HG03439 (cell line): ENCODE data around the gene CPT2.
A peak's percentile ranks its signal among the peaks of the same experiment; 100 is the strongest.

Experiments
- ATAC-seq: cut with Tn5 transposase; IDR thresholded peaks from one replicate; pipeline ENCODE4 v1.9.1; 2021; ENCODE audit warnings: mild to moderate bottlenecking, moderate library complexity; ENCODE audit not compliant: unreplicated experiment

CPT2 gene

GRCh38 chr1:53214376-53214940, 17.8 kb downstream of the CPT2 start:
- no peak for ATAC-seq

GRCh38 chr1:53218201-53218600, 21.6 kb downstream of the CPT2 start:
- no peak for ATAC-seq

- no peak for ATAC-seq
Observed at GRCh38 chr1:53219711-53220110, 23.1 kb downstream of the CPT2 start.

- peak; percentile 90 for ATAC-seq
Observed at GRCh38 chr1:53220171-53220961, 23.7 kb downstream of the CPT2 start, which contains the start of gene CZIB. Gene CZIB (minus strand): TSS chr1:53220634. CDS start chr1:53220575, 59 bp downstream.

- ATAC-seq, result no peak
Observed at GRCh38 chr1:53220962-53221286, 24.3 kb downstream of the CPT2 start.

DNA sequence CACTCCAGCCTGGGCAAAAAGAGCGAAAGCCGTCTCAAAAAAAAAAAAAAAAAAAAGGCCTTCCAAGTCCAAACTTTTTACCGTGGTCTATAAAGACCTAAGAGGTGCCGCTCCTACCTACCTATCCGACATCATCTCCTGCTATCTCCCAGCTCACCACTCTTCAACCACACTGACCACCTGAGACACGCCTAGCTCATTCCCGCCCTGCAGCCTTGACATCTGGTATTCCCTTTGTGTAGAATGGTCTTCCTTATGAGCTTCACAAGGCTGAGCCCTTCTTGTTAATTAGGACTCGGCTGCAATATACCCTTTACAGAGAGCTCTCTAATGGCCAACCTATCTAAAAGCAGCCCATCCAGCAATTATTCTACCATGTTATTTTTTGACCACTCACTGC, 41.0 kb downstream of the CPT2 start:
- no peak for ATAC-seq

DNA sequence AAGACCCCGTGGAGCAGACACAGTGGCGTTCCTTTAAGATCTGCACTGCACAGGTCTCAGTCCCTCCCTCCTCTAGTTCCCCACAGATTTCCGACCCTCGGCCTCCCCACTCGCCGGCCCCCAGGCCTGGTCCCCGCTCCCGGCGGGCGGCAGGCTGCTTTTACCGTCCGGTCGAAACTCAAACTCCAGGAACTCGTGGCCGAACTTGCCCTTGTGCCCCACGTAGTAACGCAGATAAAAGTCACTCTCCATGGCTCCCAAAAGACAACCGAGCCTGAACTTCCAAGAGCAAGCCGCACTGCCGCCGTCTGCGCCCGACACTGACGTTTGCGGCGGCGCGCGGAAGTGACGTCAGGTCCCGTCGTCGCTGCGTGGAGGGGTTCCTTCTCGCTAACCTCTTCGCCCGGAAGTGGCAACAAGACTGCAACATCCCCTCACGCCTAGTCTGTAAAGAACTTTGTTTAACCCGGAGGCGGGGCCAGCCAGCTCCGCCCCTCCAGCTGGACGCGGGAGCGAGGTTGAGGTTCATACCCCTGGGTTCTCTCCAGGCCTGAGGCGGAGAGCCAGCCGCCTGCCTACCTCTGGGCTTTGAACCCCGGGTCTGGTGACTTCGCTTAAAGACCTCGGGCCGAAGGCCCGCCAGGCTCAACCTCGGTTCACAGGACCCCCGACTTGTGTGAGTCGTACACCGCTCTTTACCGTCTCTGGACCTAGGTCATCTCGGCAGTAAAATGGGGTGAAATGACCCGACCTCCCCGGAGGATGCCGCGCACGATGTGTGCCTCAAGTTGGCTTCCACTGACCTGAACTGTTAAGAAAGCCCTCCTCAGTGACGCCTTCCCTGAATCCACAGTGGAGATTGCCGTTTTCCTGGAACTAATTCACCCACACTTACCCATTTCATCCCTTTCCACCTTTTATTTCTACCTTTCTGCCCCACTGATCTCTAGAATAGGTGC, 41.9 kb downstream of the CPT2 start, which contains the start of gene MAGOH:
TSS of gene MAGOH (minus strand) at position 322 of the 959 bp plus-strand sequence. CDS start at position 252, 70 bp downstream.
- ATAC-seq, result peak; percentile 97

DNA sequence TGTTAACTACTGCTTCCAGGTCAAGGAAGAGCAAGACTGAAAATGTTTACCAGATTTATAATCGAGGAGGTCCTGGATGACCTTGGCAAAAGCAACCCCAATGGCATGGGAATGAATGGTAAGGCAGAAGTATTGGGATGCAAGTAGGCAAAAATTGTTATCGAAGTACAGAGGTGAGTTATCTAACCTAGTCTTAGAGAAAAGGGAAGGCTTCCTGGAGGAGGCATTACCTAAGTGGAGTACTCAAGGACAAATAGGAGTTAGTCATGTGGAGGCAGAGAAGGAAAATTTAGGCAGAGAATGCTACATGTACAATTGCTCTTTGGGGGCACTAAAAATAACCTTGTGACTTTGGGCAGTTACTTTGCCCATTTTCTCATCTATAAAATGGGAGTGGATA, 45.2 kb downstream of the CPT2 start:
- no peak for ATAC-seq

DNA sequence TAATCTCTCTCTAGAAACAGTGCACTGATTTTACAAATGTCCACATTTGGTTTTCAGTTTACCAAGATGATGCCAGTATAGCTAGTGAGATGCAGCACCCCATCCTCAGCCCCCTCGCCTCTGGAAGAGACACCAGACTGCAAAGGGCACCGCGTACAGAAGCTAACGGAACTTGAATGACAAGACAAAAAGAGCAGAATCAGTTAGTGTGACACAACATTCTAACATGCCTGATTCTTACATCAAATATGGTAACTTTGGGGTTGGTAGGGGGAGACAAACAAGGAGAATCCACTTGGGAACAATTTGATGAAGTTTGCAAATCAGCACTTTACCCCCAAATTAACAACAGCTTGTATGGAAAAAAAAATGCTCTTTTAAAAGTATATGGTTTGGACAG, 45.8 kb downstream of the CPT2 start:
- ATAC-seq, result no peak

- no peak for ATAC-seq
Observed at GRCh38 chr1:53244141-53244540, 47.5 kb downstream of the CPT2 start.

- no peak for ATAC-seq
Observed at GRCh38 chr1:53246261-53247134, 49.9 kb downstream of the CPT2 start.

- ATAC-seq, result no peak
Observed at GRCh38 chr1:53249706-53250105, 53.1 kb downstream of the CPT2 start.

- no peak for ATAC-seq
Observed at GRCh38 chr1:53250325-53250724, 53.7 kb downstream of the CPT2 start.

DNA sequence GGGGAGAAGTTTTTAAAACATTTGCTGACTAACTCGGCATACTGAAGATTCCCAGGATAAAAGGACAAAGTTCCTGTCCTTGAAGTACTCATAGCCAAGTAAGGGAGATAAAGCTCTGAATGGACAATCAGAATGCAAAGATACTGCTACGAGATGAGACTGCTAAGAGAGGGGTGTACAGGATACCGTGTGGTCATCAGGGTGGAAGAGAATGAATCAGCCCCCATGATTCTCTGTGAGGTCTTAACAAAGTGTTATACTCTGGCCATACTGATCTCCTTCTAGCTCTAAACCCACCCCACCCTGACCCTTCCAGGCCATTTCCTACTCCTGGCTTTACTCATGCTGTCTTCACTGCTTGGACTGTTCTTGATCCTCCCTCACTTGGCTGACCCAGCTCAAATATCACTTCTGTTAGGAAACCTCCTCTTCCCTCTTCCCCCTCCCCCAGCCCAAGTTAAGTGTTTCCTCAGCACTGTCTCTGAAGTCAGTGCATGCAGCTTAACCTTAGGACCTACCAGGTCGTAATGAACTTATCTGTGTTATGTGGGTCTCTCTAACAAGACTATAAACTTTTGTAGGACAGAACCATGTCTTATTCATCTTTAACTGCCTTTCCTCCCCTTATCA, 57.5 kb downstream of the CPT2 start:
- ATAC-seq, result no peak

- no peak for ATAC-seq
Observed at GRCh38 chr1:53255031-53255430, 58.4 kb downstream of the CPT2 start.

- no peak for ATAC-seq
Observed at GRCh38 chr1:53256511-53257453, 60.2 kb downstream of the CPT2 start.

DNA sequence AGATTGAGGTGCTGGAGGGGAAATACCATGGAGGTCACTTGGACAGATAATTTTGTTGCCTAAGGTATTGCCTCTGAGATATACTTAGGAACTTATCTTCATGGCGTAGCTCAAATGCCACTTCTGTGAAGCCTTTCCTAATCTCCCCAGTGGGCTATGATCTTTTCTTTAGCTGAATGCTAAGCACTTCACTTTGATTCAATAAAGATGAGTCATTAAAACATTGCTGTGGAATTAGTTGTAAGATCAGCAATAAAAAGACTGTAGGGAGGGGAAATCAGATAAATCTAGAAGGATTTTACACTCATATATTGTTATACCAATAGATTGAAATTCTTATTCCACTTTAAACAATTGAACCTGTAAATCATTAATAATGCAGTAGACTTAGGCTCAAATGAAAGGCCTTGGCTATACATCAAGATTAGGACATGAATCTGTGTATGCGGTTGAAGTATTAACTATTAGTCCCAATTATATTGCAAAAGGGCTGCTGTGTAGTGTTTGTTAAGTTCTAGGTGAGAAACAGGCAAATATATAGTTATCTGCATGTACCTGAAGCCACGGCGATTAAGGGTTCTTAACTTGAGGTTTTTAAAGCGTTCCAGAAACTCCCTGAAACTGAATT, 60.9 kb downstream of the CPT2 start:
- no peak for ATAC-seq

DNA sequence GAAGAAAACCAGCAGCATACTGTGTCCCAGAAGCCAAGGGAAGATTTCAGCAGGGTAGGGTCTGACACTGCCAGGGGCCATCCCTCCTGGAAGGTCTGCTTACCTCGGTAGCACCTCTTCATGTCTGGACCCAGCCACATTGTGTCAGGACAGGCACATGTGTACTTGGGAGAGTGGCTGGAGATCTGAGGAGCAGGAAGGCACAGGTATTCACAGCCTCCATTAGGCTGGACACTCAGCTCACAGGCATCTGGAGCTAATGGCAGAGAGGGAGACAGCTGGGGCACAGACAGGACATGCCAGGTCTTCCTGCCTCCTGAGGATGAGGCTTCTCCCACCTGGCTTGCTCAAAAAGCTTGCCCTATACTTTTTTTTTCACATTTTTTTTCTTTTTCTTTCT, 61.6 kb downstream of the CPT2 start:
- ATAC-seq, result no peak
